ENCODE measurements around the gene OSBPL6.

The OSBPL6 gene

DNA sequence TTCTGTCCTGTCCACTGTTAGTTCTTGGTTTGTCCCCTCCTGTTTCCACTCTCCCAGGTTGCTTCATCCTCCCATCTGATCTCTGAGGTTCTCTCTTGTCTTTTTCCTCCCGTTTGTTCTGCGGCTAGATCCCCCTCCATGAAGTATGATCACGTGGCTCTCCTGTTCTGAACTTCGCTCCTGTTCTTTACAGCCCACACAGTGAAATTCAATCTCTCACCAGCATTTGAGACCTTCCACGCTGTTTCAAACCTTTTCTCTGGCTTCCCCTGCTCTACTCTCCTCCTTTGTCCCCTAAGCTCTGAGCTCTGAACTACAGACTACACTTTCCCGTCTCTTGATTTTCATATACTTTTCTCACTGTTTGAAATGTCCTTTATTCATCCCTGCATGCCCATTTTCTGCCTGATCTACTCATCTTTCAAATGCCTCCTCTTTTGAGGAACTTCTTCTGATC is 83.5 kb downstream of the OSBPL6 start:
- DNase-seq: no peak

GRCh38 chr2:178279142-178279541 is 84.8 kb downstream of the OSBPL6 start:
- no peak for DNase-seq

DNA sequence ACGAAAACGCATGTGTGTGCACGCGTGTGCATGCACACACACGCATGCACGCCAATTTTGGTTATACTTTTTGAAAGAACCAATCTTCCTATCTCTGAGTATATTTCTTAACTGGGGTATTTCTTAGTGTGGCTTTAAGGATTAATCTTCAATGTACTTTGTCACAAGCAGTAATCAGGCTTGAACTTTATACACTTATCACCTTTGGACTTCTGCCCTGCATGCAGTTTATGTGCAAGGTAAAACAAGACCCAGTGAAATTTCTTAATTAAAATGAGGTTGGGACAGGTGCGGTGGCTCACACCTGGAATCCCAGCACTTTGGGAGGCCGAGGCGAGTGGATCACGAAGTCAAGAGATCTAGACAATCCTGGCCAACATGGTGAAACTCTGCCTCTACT is 85.3 kb downstream of the OSBPL6 start:
- no peak for DNase-seq

- DNase-seq: peak; percentile 42
Measured at GRCh38 chr2:178280244-178280852, 86.0 kb downstream of the OSBPL6 start.

- no peak for DNase-seq
Measured at GRCh38 chr2:178282075-178282815, 87.9 kb downstream of the OSBPL6 start.

GRCh38 chr2:178283341-178283918 is 89.1 kb downstream of the OSBPL6 start:
- DNase-seq: no peak

GRCh38 chr2:178284613-178285286 is 90.4 kb downstream of the OSBPL6 start:
- DNase-seq: no peak

- no peak for DNase-seq
Measured at GRCh38 chr2:178285287-178285615, 90.9 kb downstream of the OSBPL6 start.

DNA sequence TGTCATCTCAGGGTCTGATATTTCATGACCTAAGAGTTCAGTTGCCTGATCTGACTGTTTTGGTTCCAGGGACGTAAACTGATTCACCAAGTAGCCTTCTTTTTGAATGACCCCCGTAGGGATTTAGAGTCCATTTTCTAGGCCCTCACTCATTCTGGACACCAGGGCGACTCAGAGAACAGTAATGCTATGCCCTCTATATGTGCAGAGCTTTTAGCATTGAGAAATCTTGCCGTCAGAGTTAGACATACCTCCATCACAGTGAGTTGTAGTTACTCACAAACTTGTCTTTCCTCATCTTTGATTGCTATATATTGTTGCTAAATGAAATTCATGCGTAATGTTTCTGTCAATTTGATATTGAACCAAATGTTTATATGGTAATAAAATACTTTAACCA is 92.3 kb downstream of the OSBPL6 start:
- no peak for DNase-seq

DNA sequence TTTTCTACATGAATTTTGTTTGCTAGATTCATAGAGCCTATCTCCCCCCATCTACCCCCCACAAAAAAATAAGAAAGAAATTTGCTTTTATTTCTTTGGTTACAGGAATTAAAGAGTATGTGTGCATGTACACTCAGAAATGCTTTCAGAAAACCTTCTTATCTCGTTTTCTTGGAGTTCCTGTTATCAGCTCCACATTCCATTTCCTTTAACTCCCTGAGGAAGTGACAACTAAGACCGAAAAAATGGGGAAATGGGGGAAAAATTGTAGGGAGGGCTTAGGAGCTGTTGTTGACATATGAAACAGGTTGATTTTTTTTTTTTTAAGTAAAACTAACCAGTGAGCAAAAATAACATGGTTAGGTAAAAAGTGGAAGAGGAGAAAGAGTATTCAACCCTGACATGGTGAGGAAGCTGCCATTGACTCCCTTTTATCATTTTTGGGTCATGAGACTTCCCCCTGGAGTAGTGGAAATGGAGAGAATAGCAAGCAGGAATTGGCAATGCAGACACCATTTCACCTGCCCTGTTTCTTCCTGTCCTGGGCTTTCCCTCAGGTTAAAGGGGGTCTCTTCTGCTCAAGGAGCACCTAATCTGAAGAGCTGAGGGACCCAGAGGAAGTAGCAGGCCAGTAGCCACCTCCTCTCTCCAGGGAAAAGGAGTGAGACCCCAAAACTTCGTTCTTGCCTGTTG is 93.5 kb downstream of the OSBPL6 start:
- no peak for DNase-seq

- no peak for DNase-seq
Measured at GRCh38 chr2:178291703-178292102, 97.4 kb downstream of the OSBPL6 start.

GRCh38 chr2:178292586-178292985 is 98.3 kb downstream of the OSBPL6 start:
- DNase-seq: no peak

DNA sequence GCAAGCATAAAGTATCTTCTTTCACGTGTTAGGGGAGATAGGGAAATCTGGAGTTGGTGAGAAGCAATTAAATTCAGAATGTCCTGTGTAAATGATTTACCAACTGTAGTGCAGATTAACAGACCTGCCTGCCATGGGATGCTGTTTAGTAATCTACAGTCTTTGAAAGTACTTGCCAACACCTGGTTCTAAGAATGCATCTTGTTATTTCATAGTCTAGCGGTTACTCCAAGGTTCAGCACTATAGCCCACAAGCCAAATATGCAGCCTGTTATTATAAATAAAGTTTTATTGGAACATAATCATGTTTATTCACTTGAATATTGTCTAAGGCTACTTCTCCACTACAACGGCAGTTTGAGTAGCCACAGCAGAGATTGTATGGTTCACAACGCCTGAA is 100.8 kb downstream of the OSBPL6 start:
- DNase-seq: no peak

DNA sequence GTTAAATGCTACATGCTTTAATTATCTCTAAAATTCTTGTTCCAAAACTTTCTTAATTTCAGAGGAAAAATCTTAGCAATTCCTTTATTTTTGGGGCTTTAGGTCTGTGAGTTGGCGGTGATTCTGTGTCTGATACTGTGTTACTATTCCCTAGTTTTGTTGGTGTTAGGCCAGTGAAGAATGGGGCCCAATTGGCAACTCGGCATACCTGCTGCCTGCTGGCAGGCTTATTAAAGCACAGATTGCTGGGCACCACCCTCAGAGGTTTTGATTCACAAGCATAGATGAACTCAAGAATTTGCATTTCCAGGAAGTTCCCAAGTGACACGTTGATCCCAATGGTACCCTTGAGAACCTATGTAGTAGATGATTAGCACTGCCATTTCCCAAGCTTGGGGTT is 101.6 kb downstream of the OSBPL6 start:
- DNase-seq: no peak

- DNase-seq: no peak
Measured at GRCh38 chr2:178296394-178297090, 102.2 kb downstream of the OSBPL6 start.

DNA sequence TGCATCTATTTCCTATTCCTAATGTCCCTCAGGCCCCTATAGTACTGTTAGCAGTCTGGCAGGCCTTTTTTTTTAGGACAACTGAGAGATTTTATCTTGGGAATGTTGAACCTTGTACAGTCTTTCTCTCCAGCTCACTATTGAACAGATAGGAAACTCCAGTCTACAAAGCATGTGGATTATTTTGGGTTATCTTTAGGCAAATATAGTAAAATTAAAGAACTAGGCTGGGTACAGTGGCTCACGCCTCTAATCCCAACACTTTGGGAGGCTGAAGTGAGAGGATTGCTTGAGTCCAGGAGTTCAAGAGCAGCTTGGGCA is 102.7 kb downstream of the OSBPL6 start:
- no peak for DNase-seq

GRCh38 chr2:178298785-178299212 is 104.5 kb downstream of the OSBPL6 start:
- no peak for DNase-seq

DNA sequence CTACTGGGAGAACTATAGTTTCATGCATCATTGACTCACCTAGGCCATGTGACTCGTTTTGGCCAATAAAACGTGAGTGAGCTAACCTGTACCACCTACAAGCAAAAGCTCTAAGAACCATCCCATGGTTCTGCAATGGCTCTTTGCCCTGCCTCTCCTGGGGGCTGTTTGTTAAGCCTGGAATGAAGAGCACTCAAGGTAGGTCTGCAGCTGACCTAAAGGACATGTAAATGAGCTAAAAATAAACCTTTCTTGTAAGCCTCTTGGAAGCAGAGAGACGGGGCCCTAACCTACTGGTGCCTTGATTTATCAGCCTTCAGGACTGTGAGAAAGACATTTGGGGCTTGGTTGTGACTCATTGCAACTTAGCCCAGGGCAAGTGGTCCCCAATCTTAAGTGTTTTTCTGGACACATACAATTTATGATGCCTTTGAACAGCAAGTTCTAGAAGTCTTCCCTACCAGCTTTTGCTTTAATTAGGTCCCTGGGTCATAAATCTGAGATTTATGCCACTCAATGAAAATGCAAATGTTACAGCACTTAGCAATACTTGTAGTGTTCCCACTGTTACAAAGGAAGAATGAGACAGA is 107.4 kb downstream of the OSBPL6 start:
- no peak for DNase-seq

DNA sequence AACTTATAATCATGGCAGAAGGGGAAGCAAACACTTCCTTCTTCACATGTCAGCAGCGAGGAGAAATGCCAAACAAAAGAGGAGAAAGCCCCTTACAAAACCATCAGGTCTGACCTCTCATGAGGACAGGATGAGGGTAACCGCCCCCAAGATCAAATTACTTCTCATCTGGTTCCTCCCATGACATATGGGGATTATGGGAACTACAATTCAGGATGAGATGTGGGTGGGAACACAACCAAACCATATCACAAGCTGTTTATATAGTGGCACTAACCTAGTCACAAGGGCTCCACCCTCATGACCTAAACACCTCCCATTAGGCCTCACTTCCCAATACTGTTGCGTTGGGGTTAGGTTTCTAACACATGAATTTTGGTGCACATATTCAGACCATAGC is 110.0 kb downstream of the OSBPL6 start:
- DNase-seq: no peak

- DNase-seq: peak; percentile 67
Measured at GRCh38 chr2:178306352-178307073, 112.2 kb downstream of the OSBPL6 start.

- DNase-seq: no peak
Measured at GRCh38 chr2:178307650-178308049, 113.3 kb downstream of the OSBPL6 start.

GRCh38 chr2:178309541-178309940 is 115.2 kb downstream of the OSBPL6 start:
- DNase-seq: no peak
